GM21529 (cell line): ENCODE data around the gene HSPA4L.

Experiments
- ATAC-seq: cut with Tn5 transposase; IDR thresholded peaks from one replicate; pipeline ENCODE4 v1.9.1; 2021; ENCODE audit not compliant: unreplicated experiment

Gene HSPA4L

DNA sequence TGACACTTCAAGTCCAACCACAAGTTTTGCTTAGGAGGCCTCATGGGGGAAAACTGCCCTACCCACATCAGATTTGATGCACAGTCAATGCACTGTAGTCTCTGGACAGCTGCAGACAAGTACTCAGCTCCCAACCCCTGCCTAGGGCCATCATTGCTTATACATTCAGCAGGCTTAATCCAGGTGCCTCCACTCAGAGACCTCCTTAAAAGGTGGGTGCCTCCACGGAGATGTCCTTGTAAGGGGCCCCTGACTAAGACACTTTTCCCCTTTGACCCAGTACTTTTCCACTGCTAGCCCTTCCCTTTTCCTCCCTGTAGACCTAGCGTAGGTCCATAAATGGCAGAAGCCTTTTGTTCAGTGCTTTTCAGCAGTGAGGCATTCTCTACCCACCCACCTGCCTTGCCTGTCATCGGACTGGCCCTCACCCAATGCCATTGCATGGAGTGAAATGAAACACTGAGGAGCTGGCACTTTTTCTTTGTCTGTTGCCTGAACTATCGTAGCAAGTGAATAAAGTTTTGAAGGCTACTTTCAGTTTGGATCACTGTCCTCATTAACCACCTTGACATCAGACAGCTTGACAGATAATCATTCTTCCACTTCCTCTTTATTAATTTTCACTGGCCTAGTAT, 74.8 kb downstream of the HSPA4L start:
- ATAC-seq: peak; percentile 79

GRCh38 chr4:127857641-127858040, 75.5 kb downstream of the HSPA4L start:
- ATAC-seq: no peak

DNA sequence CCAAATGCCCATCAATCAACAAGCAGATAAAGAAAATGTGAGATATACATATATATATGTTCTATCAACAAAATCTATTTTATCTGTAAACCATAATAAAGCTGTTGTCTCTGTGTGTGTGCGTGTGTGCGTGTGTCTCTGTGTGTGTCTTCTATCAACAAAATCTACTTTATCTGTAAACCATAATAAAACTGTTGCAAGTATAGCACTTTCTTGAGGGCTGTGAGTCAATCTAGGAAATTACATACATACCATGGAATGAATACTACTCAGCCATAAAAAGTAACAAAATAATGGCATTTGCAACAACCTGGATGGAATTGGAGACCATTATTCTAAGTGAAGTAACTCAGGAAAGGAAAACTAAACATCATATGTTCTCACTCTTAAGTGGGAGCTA, 86.1 kb downstream of the HSPA4L start:
- no peak for ATAC-seq

DNA sequence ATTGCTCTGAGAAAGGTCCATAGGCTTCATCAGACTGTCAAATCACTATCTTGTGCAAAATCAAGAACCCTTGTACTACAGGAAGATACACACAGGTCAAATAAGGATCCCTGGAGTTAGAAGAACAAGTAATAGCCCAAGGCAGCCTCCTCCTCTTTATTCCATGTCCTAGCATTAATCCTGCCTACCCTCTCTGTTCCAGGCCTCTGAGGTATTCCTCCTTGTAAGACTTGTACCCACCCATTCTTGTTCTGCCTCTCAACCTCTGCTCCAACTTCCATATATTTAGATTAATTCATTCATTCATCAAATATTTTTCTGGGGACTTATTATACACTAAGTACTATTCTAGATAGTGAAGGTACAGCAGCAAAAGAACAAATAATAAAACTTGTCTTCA, 88.2 kb downstream of the HSPA4L start:
- ATAC-seq: no peak

- ATAC-seq: no peak
Observed at GRCh38 chr4:127870688-127871087, 88.6 kb downstream of the HSPA4L start.

- ATAC-seq: no peak
Observed at GRCh38 chr4:127875791-127876190, 93.7 kb downstream of the HSPA4L start.

- peak; percentile 95 for ATAC-seq
Observed at GRCh38 chr4:127880763-127881562, 98.8 kb downstream of the HSPA4L start, which contains the start of gene PLK4. PLK4 (plus strand) TSS chr4:127880893; CDS start chr4:127881135, 242 bp downstream.

- peak; percentile 40 for ATAC-seq
Observed at GRCh38 chr4:127881563-127881864, 99.4 kb downstream of the HSPA4L start.

- ATAC-seq: no peak
Observed at GRCh38 chr4:127888559-127888958, 106.4 kb downstream of the HSPA4L start.

- ATAC-seq: no peak
Observed at GRCh38 chr4:127889903-127890302, 107.8 kb downstream of the HSPA4L start.
